Glomerular visceral epithelial cell (primary cell): ENCODE measurements around the gene SNAP29.
A peak's percentile ranks its signal among the peaks of the same experiment; 100 is the strongest.
"Not testable (repeated sequence)": the region's sequence is repeated elsewhere in the genome, so short reads cannot be mapped to it uniquely, and the experiment has no call there.

Experiments used
- DNase-seq: peaks from one replicate; pipeline ENCODE4 v3.0.0-alpha.2; 2016; ENCODE audit errors: extremely low spot score

SNAP29 gene

GRCh38 chr22:20866736-20867135, 7.9 kb downstream of the SNAP29 start:
- no peak for DNase-seq

GRCh38 chr22:20867179-20868024, 8.6 kb downstream of the SNAP29 start:
- DNase-seq, result no peak

GRCh38 chr22:20868025-20868962, 9.5 kb downstream of the SNAP29 start:
- no peak for DNase-seq

- DNase-seq, result no peak
Observed at GRCh38 chr22:20869234-20869633, 10.4 kb downstream of the SNAP29 start.

GRCh38 chr22:20873214-20873613, 14.4 kb downstream of the SNAP29 start:
- no peak for DNase-seq

GRCh38 chr22:20875296-20875695, 16.5 kb downstream of the SNAP29 start:
- no peak for DNase-seq

GRCh38 chr22:20877715-20878114, 18.9 kb downstream of the SNAP29 start:
- DNase-seq, result no peak

GRCh38 chr22:20881231-20881630, 22.4 kb downstream of the SNAP29 start:
- DNase-seq, result peak; percentile 34

- no peak for DNase-seq
Observed at GRCh38 chr22:20881869-20882815, 23.3 kb downstream of the SNAP29 start.

- DNase-seq, result no peak
Observed at GRCh38 chr22:20882855-20883254, 24.0 kb downstream of the SNAP29 start.

GRCh38 chr22:20884454-20884853, 25.6 kb downstream of the SNAP29 start:
- no peak for DNase-seq

- DNase-seq, result no peak
Observed at GRCh38 chr22:20885017-20885556, 26.3 kb downstream of the SNAP29 start.

- peak; percentile 72 for DNase-seq
Observed at GRCh38 chr22:20885557-20886323, 26.9 kb downstream of the SNAP29 start.

- no peak for DNase-seq
Observed at GRCh38 chr22:20887375-20887774, 28.6 kb downstream of the SNAP29 start.

GRCh38 chr22:20889025-20889704, 30.4 kb downstream of the SNAP29 start:
- no peak for DNase-seq

GRCh38 chr22:20889904-20890540, 31.2 kb downstream of the SNAP29 start:
- no peak for DNase-seq

GRCh38 chr22:20890975-20891374, 32.2 kb downstream of the SNAP29 start:
- DNase-seq, result no peak

- DNase-seq, result not testable (repeated sequence)
Observed at GRCh38 chr22:20897737-20898136, 38.9 kb downstream of the SNAP29 start.

- DNase-seq, result no peak
Observed at GRCh38 chr22:20899827-20900423, 41.1 kb downstream of the SNAP29 start.
